Spinal cord (tissue), 10 donors: ENCODE results near the gene AGPAT1. TPM values are rescaled to one million over a fixed set of nuclear protein-coding genes. Genes with fewer than 3 reads are reported as not detected.
"Not testable (repeated sequence)": the region's sequence is repeated elsewhere in the genome, so short reads cannot be mapped to it uniquely, and the experiment has no call there.

Experiments used
- DNase-seq, 6 donors: peaks; one replicate each; pipeline versions ENCODE4 v3.0.0 to v3.0.0-alpha.2; 2013 to 2015; ENCODE audit warnings: low spot score in 6 of 6, low read depth in 4 of 6
- H3K27ac ChIP-seq: one replicate; pipeline ENCODE4 v1.5.1; 2013; ENCODE audit warnings: low read depth, low read length, control low read depth
- H3K27me3 ChIP-seq: one replicate; pipeline ENCODE4 v1.6.1; 2013; ENCODE audit warnings: low read length; ENCODE audit not compliant: control insufficient read depth, insufficient read depth
- H3K36me3 ChIP-seq: one replicate; pipeline ENCODE4 v1.6.1; 2013; ENCODE audit warnings: low read length; ENCODE audit not compliant: control insufficient read depth, insufficient read depth
- H3K4me1 ChIP-seq: one replicate; pipeline ENCODE4 v1.6.1; 2013; ENCODE audit warnings: low read length; ENCODE audit not compliant: control insufficient read depth, insufficient read depth
- H3K4me3 ChIP-seq: one replicate; pipeline ENCODE4 v1.5.1; 2013; ENCODE audit warnings: low read depth, low read length, control low read depth
- H3K9me3 ChIP-seq: one replicate; pipeline ENCODE4 v1.6.1; 2013; ENCODE audit warnings: low read length; ENCODE audit not compliant: control insufficient read depth, insufficient read depth
- WGBS: methylation state at CpG from one replicate; pipeline ENCODE4 v1.1.5; 2013; ENCODE audit warnings: missing lambda C conversion rate; ENCODE audit not compliant: insufficient coverage; 5-methylcytosine and 5-hydroxymethylcytosine counted together
- polyA plus RNA-seq, 2 donors: library from polyadenylated mRNA; unstranded; fragments of 120-200 nt; gene quantifications; one replicate each; pipeline ENCODE4 v1.2.1, GENCODE V29; 2013; ENCODE audit not compliant: insufficient read length in 2 of 2
- total RNA-seq, 2 donors: library from RNA; depleted of rRNA in 1 of 2; stranded (reverse); fragments of 120-200 nt in 1 of 2; fragments of >200 nt in 1 of 2; gene quantifications; one replicate each; pipeline versions ENCODE4 v1.2.3 to v1.2.4, GENCODE V29; 2013 to 2014
- donor health status: healthy.

Gene AGPAT1
- total and polyA plus RNA-seq, 4 donors = 24.0 to 158 (median 117) TPM

- H3K36me3 ChIP-seq = no peaks in the 10 kb centered on the region
- 83% methylated on average over 12 of the region's 13 CpGs for WGBS
Observed at GRCh38 chr6:32200711-32201475, 25.0 kb upstream of the AGPAT1 start.

GRCh38 chr6:32198866-32199265 is 23.0 kb upstream of the AGPAT1 start:
- H3K27me3 ChIP-seq = no peaks in the 10 kb centered on the region
- DNase-seq = no peak
- H3K27ac ChIP-seq = no peak overlapping the region
- 89% methylated on average over 17 of the region's 17 CpGs for WGBS
- H3K4me1 ChIP-seq = peaks cover 40% of the 10 kb centered on the region
- H3K9me3 ChIP-seq = no peaks in the 10 kb centered on the region
- H3K4me3 ChIP-seq = no peak overlapping the region
- no peaks in the 10 kb centered on the region for H3K36me3 ChIP-seq

More at GRCh38 chr6:32200711-32201475, 25.0 kb upstream of the AGPAT1 start:
- Histone ChIP-seq H3K9me3 (no peaks in the 10 kb centered on the region), H3K4me3 (no peak overlapping the region), H3K27ac (no peak overlapping the region), H3K27me3 (no peaks in the 10 kb centered on the region), H3K4me1 (peaks cover 31% of the 10 kb centered on the region)
- no peak for DNase-seq

GRCh38 chr6:32198345-32198696 is 22.4 kb upstream of the AGPAT1 start:
- Histone ChIP-seq H3K36me3 (no peaks in the 10 kb centered on the region), H3K4me3 (no peak overlapping the region), H3K9me3 (no peaks in the 10 kb centered on the region), H3K27me3 (no peaks in the 10 kb centered on the region), H3K4me1 (peaks cover 35% of the 10 kb centered on the region), H3K27ac (no peak overlapping the region)
- DNase-seq = no peak
- WGBS = 71% methylated on average over 1 of the region's 3 CpGs

- H3K4me3 ChIP-seq = peak overlapping the region; percentile 88
- no peaks in the 10 kb centered on the region for H3K27me3 ChIP-seq
- peaks cover 36% of the 10 kb centered on the region for H3K4me1 ChIP-seq
Observed at GRCh38 chr6:32196682-32197616, 21.1 kb upstream of the AGPAT1 start.

DNA sequence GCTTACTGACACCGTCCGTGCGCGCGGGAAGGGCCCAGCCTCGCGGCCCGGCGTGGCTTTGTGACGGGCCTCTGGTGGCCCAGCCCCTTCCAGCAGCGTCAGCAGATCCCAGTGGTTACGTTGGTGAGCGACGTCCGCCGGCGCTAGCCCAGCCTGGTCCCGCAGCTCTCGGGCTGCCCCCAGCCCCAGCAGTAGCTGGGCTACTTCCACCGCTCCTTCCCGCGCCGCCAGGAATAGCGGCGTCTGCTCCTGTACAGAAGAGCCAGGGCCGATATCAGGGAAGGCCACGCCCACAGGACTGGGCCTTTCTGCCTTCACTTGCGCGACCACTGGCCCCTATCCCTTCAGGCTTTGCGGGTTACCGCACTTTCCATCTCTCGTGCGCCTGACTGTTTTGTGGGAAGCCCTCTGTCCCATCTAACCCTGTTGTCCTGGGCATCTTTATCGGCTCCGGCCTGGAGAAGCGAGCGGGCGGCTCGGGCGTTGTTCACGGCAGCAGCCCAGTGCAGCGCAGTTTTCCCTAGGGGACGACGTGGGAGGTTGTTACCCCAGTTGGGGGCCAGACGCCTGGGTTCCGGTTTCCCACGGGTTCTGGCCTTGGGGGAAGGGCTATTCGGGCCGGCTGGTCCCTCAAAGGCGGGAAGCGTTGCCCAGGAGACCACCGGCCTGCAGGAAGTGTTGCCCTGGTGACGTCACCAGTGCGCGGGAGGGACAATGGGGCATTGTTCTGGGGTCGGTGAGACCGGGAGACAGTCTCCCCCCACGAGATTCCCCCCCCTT is 20.2 kb upstream of the AGPAT1 start:
- WGBS = under 1% methylated on average over 51 of the region's 58 CpGs
- peak overlapping the region; percentile 88 for H3K4me3 ChIP-seq
- H3K27ac ChIP-seq = peak overlapping the region; percentile 100
- no peaks in the 10 kb centered on the region for H3K9me3 ChIP-seq
- no peaks in the 10 kb centered on the region for H3K36me3 ChIP-seq
- H3K27me3 ChIP-seq = no peaks in the 10 kb centered on the region
- DNase-seq = peak; percentile 78 to 97 (median 88)
- peaks cover 44% of the 10 kb centered on the region for H3K4me1 ChIP-seq

More at GRCh38 chr6:32196682-32197616, 21.1 kb upstream of the AGPAT1 start:
- Histone ChIP-seq H3K9me3 (no peaks in the 10 kb centered on the region), H3K27ac (peak overlapping the region; percentile 100), H3K36me3 (no peaks in the 10 kb centered on the region)
- WGBS = 5% methylated on average over 23 of the region's 28 CpGs
- DNase-seq = peak in 2 of 6 donors; percentile 65 to 73

DNA sequence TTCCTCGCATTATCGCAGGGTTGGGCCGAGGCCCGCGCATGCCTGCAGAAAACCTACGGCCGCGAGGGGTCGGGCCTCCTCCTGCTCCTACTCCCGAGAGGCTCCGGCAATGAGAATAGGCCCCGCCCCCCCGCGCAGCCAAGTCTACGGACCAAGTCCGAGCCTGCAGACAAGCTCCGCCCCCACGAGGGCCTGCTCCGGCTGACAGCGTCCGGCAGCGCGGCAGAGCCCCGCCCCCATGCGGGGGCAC is 19.7 kb upstream of the AGPAT1 start:
- H3K36me3 ChIP-seq = no peaks in the 10 kb centered on the region
- 0% methylated on average over 25 of the region's 25 CpGs for WGBS
- peak overlapping the region; percentile 100 for H3K27ac ChIP-seq
- peaks cover 50% of the 10 kb centered on the region for H3K4me1 ChIP-seq
- DNase-seq = peak; percentile 95 to 100 (median 100)
- peak overlapping the region; percentile 88 for H3K4me3 ChIP-seq
- no peaks in the 10 kb centered on the region for H3K9me3 ChIP-seq
- no peaks in the 10 kb centered on the region for H3K27me3 ChIP-seq

GRCh38 chr6:32194825-32195651 is 19.2 kb upstream of the AGPAT1 start:
- H3K36me3 ChIP-seq = no peaks in the 10 kb centered on the region
- peak in 2 of 6 donors; percentile 78 to 82 for DNase-seq

GRCh38 chr6:32194388-32194787 is 18.5 kb upstream of the AGPAT1 start:
- Histone ChIP-seq H3K27me3 (no peaks in the 10 kb centered on the region), H3K9me3 (no peaks in the 10 kb centered on the region), H3K36me3 (no peaks in the 10 kb centered on the region), H3K4me3 (no peak overlapping the region), H3K27ac (peak overlapping the region; percentile 100), H3K4me1 (peaks cover 55% of the 10 kb centered on the region)
- 96% methylated on average over 4 of the region's 4 CpGs for WGBS
- no peak for DNase-seq

More at GRCh38 chr6:32194825-32195651, 19.2 kb upstream of the AGPAT1 start:
- Histone ChIP-seq H3K27ac (peak overlapping the region; percentile 100), H3K4me3 (peak overlapping the region; percentile 88), H3K9me3 (no peaks in the 10 kb centered on the region), H3K4me1 (peaks cover 54% of the 10 kb centered on the region), H3K27me3 (no peaks in the 10 kb centered on the region)
- 0% methylated on average over 12 of the region's 15 CpGs for WGBS

DNA sequence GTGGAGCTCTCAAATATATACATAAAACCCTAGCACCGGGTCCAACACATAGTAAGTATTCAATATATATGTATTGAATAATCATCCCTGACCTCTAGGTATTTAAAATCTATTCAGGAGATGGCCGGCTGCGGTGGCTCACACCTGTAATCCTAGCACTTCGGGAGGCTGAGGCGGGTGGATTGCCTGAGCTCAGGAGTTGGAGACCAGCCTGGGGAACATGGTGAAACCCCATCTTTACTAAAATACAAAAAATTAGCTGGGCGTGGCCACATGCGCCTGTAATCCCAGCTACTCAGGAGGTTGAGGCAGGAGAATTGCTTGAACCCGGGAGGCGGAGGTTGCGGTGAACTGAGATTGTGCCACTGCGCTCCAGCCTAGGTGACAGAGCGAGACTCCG is 17.2 kb upstream of the AGPAT1 start:
- not testable (repeated sequence) for H3K36me3 ChIP-seq, H3K4me3 ChIP-seq, H3K27me3 ChIP-seq, H3K27ac ChIP-seq, DNase-seq, H3K9me3 ChIP-seq
- WGBS = 93% methylated on average over 2 of the region's 13 CpGs
- peaks cover 68% of the 10 kb centered on the region for H3K4me1 ChIP-seq
